IPS DF 4.7 (cell line): ENCODE measurements around the gene LEMD1.

Experiments
- DNase-seq: peaks from one replicate; pipeline ENCODE4 v3.0.0-alpha.2; 2013; ENCODE audit warnings: low spot score; ENCODE audit errors: extremely low read depth

The LEMD1 gene

DNA sequence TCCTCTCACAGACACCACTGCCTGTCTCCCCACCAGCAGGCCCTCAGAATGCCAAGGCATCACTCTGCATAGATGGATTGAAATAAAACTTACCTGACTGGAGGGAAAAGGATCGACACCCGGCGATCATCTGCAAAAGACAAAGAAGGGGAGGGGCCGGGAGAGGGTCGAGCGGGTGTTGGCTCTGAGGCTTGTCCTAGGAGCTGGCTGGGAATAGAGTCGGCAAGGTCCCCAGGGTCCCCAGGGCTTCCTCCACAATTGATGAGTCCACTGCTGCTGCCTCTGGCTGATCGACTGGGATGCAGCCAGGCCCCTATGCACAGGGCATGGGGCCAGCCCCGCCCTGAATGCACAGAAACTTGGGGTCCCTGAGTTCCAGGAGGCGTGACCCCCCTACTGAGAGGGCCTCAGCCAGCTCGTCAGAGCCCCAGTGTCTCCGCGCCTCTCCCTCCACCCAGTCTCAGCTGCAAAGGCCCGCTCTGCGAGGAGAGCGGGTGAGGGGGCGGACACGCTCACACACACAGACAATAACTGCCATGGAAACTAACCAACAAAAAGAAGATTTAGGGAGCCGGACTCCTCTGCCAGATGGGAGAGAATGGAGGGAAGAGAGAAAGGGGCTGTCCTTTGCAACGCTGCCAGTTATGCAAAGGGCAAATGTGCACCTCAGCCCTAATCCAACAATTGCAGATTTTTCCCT lies 65.3 kb downstream of the LEMD1 start, which contains the start of gene KLHDC8A:
Gene KLHDC8A, minus strand, starts transcription at position 483 of the 700 bp plus-strand sequence. CDS start 13,318 bp downstream, outside the sequence.
- DNase-seq: no peak

DNA sequence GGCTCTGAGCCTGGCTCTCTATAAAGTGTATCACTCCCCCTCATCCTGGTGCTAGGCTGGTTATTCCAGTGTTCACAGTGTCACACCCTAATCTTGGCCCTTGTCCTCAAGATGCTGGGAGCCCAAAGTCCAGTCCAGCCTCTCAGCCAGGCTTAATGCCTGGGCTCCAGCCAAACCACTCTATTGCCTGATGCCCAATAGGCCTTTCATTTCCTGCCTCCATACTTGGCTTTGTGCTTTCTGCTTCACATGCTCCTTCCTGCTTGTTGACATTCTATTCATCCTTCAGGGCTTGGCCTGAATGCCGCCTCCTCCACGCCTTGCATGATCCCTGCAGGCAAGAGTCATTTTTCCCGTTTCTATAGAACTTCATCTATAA lies 66.8 kb downstream of the LEMD1 start:
- DNase-seq: no peak

DNA sequence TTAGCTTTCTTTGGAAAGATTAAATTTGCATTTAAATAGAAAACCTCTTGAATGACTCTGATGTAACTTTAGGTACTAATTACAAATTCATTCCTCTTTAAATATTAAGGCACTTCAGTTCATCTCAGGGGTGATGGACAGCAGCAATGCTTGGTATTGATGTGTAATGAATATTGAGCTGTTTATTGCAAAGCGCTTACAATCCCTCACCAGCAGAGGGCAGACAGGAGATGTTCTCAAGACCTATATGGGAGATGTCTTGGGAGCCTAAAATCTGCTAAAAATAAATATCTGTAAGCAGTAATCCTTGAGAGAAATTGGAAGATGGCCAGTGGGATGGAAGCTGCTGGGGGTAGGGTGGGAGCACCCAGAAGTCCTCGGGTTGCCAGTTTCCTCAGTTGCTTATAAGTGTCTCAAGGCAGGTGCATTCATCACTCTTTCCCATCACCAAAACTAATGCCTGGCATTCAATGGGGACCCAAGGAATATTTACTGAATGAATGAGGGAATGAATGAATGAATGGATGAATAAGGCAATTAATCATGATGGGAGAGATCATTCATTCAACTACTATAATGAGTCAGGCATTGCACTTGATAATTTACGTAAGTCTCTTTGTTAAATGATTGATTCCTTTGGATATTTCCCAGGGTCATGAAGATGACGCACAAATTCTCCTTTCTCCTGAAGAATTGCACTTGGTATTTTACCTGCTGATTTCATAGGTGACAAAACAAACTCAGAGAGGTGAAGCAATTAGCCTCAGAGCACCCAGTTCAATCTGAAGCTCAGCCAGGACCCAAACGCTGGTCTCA lies 67.4 kb downstream of the LEMD1 start:
- DNase-seq: no peak

- DNase-seq: no peak
Observed at GRCh38 chr1:205353612-205354011, 68.2 kb downstream of the LEMD1 start.

GRCh38 chr1:205353191-205353590 lies 68.7 kb downstream of the LEMD1 start:
- DNase-seq: no peak

DNA sequence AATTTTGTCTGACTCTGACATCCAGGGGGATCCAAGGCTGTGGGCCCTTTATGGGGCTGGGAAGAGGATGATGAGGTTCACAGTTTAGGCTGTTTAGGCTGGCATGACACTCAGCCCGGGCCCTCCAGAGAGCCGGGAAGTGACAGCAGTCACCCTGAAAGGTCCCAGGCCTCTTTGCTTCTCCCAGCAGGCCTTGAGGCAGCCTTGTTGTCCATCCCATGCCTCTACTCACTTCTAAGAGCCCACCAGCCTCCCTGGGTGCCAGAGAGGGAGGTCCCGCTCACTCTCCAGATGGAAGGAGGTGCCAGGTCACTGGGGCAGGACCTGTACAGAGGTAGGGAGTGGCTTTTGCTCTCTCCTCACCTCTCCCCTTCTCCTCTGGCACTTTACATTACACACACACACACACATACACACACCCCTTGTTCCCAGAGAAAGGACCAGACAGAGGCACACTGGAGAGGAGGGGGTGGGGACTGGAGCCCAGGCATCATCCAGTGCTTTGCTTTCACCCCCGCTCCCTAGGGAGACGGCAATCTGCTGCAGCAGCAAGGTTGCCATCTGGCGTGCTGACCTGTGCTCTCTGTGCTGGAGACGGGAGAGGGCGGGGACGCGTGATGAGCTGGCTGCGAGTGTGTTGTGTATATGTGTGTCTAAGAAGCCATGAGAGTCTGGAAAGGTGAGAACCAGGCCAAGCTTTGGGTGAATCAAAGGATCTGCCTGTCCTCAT lies 69.7 kb downstream of the LEMD1 start:
- no peak for DNase-seq

- DNase-seq: no peak
Observed at GRCh38 chr1:205350691-205351141, 71.1 kb downstream of the LEMD1 start.

DNA sequence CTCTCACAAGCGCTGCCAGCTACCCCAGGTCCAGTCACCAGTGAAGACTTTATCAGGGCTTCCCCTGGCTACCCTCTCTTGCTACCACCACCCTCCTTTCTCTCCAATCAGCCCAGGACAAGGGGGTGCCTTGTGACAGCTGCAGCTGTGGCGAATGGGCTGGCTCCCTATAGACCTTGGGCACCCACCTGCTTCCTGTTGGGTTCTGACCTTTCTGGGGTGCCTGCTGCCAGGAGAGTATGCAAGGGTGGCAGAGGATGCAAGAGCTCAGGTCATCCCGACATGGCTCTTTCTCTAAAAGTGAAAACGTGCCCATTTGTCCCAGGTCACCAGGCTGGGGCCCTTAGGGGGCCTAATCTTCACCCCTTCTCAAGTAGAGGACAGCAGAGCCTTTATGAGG lies 71.7 kb downstream of the LEMD1 start:
- DNase-seq: no peak

DNA sequence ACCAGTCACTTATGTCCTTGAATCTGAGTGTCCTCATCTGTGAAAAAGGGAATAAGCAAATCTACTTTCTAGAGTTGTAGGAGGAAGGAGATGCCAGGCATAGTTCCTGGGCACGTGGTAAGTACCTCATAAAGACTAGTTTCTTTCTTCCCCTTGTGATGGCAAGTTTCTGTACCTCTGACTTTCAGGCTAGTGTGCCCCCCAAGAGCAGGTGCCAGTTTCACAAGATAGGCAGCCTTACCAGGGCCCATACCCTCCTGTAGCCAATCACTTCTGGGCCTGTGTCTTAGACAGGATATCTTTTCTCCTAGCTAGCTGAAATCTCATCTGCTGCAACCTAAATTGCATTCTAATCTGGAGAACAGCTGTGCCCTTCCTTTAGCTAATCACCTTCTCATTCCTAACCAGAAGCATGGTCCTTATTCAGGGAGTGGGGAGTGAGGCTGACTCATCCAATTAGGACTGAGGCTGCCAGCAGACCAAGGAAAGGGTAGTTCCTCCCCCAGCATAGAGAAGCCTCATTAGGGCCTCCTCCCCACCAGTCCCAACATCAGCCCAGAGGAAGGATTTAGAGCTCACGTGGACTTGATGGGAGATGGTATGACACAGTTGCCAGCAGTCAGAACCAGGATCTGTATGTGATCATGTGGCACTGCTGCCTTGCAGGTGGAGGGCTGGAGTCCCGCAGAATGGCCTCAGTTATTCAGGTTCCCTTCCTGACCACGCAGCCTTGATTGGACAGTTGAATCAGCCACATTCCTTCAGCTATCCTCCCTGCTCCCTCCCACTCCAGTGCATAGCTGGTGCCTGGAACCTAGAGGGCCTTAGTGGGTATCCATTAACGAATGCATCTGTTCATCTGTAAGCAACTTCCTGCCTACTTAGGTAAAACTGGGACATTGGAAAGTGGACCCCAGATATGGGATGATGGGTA lies 73.0 kb downstream of the LEMD1 start:
- no peak for DNase-seq

GRCh38 chr1:205346956-205347574 lies 74.8 kb downstream of the LEMD1 start:
- DNase-seq: no peak

GRCh38 chr1:205345761-205346160 lies 76.1 kb downstream of the LEMD1 start:
- DNase-seq: no peak

GRCh38 chr1:205344066-205344928 lies 77.6 kb downstream of the LEMD1 start:
- no peak for DNase-seq

DNA sequence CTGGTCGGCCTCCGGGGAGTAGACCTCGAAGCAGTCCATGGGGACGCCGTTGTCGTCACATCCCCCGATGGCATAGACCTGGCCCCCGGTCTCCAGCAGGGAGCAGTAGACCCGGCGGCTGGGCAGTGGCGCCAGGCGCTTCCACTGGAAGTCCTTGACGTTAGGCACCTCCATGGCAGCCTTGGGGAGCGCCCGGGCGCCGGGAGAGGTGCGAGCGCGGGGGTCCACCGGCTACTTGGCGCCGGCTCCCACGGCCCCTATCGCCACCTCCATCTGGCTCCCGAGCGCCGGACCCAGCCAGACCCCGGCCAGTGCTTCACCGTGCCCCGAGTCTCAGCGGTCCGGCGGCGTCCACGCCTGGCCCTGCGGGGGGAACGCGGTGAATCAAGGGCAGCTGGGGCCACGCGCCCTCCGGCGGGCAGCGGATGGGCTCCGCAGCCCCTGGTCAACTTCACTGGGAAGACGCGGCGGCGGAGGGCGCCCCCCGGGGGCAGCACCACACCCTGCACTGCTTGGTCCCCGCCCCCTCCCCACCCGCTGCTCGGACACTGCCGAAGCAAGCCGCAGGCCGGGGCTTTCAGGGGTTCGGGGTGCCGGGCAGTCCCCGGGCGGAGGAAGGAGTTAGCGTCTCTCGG lies 78.3 kb downstream of the LEMD1 start:
- no peak for DNase-seq

GRCh38 chr1:205342986-205343385 lies 78.9 kb downstream of the LEMD1 start:
- DNase-seq: no peak

DNA sequence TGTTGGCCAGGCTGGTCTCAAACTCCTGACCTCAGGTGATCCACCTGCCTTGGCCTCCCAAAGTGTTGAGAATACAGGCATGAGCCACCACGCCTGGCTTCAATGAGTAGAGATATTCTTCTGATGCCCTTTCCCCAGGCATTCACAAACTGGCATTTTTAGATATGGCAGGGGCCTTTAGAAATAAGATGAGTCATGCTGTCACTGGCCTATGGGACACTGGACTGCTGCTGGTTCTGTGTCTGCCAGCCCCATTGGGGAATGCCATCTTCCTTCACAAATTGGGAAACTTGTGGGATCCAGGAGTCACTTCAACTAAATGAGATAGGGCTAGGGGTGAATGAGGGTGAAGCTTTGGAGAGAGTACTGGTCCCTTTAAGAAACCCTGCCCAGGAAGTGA lies 81.2 kb downstream of the LEMD1 start:
- DNase-seq: no peak

DNA sequence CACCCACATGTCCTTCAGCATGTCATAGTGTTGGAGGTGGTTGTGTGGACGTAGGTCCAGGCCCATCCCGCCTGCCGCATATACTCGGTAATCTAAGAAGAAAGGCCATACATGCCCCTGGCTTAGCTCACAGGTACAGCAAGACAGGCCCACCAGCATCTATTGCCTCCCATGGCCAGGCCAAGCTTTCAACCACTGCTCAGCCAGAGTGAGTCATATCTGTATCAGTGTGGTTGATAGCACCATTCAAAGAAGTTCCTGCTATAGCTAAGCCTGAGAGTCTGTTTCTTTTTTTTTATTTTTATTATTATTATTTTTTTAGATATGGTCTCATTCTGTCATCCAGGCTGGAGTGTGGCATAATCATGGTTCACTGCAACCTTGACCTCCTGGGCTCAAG lies 82.1 kb downstream of the LEMD1 start:
- DNase-seq: no peak

DNA sequence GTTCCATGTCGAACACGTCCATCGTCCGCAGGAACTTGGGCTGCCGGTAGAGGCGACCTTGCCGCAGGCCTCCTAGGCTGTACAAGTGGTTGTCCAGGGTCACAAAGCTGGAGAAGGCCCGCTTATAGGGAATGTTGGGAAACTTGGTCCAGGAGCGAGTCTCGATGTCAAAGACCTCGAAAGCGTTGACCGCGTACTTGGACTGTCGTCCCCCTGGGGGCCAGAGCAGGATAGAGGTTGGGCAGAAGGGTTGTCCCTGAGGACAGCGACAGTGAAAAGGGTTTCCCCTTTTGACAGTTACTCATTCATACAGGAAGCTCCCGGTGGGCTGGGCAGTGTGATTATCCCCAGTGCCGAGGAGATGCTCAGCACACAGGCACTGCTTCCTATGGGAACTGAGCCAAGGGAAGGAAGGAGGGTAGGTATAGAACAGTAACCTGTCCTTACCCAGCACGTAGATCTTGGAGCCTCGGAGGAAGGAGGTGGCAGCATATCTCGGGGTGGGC lies 82.6 kb downstream of the LEMD1 start:
- DNase-seq: no peak

DNA sequence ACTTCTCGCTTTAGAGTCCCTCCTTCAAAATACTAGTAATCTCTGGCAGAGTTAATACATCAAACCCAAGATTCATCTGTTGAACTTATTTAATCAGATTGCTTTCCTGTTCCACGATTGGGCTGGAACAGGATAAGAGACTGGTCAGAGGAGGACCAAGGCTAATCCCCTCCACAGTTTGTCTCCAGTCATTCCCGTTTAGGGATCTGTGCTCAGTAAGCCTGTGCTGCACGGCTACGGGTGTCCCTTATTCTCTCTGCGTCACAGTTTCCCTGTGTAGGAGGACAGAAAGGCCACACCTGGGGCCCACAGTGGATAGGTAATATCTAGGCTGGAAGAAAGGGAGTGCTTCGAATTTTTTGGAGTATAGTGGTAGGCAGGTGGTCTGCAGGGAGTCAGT lies 83.8 kb downstream of the LEMD1 start:
- no peak for DNase-seq

DNA sequence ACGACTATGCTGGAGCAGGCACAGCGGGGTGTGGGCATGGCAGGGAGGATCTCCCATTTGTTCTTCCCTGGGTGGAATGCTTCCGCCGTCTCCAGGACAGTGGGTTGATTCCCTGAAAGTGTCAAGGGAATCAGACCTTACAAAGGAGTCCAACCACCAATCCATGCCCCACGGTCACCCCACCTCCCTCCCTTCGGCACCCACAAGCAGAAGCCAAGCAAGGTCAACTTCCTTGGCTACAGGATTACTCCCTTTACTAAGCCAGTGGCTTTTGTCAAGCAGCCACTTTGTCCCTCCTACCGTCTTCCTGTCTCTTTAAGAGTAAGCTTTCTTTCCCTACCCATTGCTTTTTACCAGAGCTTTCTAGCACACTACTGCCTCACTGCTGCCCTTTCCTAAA lies 84.4 kb downstream of the LEMD1 start:
- no peak for DNase-seq
